ENCODE results near the gene RAB37. TPM values are rescaled to one million over a fixed set of nuclear protein-coding genes. Genes with fewer than 3 reads are reported as not detected.
A peak's percentile ranks its signal among the peaks of the same experiment; 100 is the strongest.

RAB37 gene
- total and polyA plus RNA-seq, 9 of the 15 experiments (the other 6 are each of a cell fraction or from before 2014, with no cell fraction given) = 0.03 to 0.27 (median 0.11) TPM; not detected in 4

GRCh38 chr17:74744714-74745547 lies 7.9 kb downstream of the RAB37 start:
- 42% methylated on average over 17 of the region's 24 CpGs for WGBS (ENCODE audit: insufficient coverage, low coverage, missing lambda C conversion rate)
- Histone ChIP-seq H3K9ac (ENCODE audit: insufficient read depth in 1 of 2, low read depth in 2 of 2, low read length in 2 of 2) (peak overlapping the region in 1 of 2 experiments; percentile 30; a peak in 1 of 4 replicates), H3K36me3 (ENCODE audit: control insufficient read depth, insufficient read depth, low read length) (no peaks in the 10 kb centered on the region), H4K20me1 (replicated peaks; ENCODE audit: control insufficient read depth, insufficient read depth, low read length) (peaks cover 8% of the 10 kb centered on the region; the same call in 1 of the 2 replicates), H3K9me1 (ENCODE audit: control insufficient read depth, insufficient read depth, low read length) (no peaks in the 10 kb centered on the region), H3K9me3 (replicated peaks; ENCODE audit: control insufficient read depth, insufficient read depth, low read depth, low read length) (no peaks in the 10 kb centered on the region), H3K79me2 (ENCODE audit: control insufficient read depth, insufficient read depth, low read length) (peaks cover 15% of the 10 kb centered on the region), H2AFZ (ENCODE audit: low read depth, low read length) (peak overlapping the region; percentile 35), H3K4me1 (replicated peaks in 1 of 2; ENCODE audit: control insufficient read depth in 2 of 2, insufficient read depth in 2 of 2, low read length in 2 of 2) (peaks cover 28 to 50% of the 10 kb centered on the region in 2 experiments), H3K4me2 (ENCODE audit: insufficient read depth, low read length) (no peak overlapping the region; the same call in 1 of the 2 replicates), H3K4me3 (no peak overlapping the region), H3K27me3 (ENCODE audit: control insufficient read depth in 2 of 2, insufficient read depth in 2 of 2, low read length in 2 of 2) (peaks cover 7 to 28% of the 10 kb centered on the region in 2 experiments; a peak in 3 of 5 replicates), H3K27ac (ENCODE audit: extremely low read depth, low read depth, low read length) (no peak overlapping the region)
- peak; percentile 24 for ATAC-seq
- intact Hi-C loops (cut with micrococcal nuclease) (loop anchor here (1.0 to 5.0 kb wide), 4 partner anchors 36 to 215 kb away; no protein-coding TSS in a partner anchor), in situ Hi-C loops (cut with MboI) (loop anchor here (5.0 kb wide), 1 partner anchor 212 kb away; no protein-coding TSS in a partner anchor)
- FAIRE-seq = peak; percentile 91
- DNase-seq (ENCODE audit: extremely low read depth in 1 of 4, low spot score in 3 of 4) = peak; percentile 79 to 88 (median 80)
- no TSS peak for BruUV-seq (replicated peaks)
- POLR2A ChIA-PET = interaction anchor here (0.5 to 2.4 kb wide), 13 partner anchors 9 to 1029 kb away, joined by 3 to 6 read pairs (median 4); partner anchors contain the start of gene FDXR
- CTCF ChIA-PET (ENCODE audit: low intra/inter-chr PET ratio) = interaction anchor here (0.5 to 3.9 kb wide), 15 partner anchors 8 to 376 kb away, joined by 3 to 41 read pairs (median 4); partner anchors contain the start of genes GRIN2C and NAT9
- TF ChIP-seq POU5F1 (IDR thresholded peaks at IDR 0.05; ENCODE audit: borderline replicate concordance, low read depth, low read length, partially characterized antibody) (no peak), ZNF696 (CRISPR knock-in tag; conservative IDR thresholded peaks at IDR 0.05) (no peak), CREB3 (tag; conservative IDR thresholded peaks at IDR 0.05; ENCODE audit: low read depth) (no peak), POLR2AphosphoS2 (IDR thresholded peaks at IDR 0.05; ENCODE audit: low read length) (no peak), HOMEZ (CRISPR knock-in tag; IDR thresholded peaks at IDR 0.05) (no peak), CGGBP1 (CRISPR knock-in tag; IDR thresholded peaks at IDR 0.05) (no peak), E2F5 (CRISPR knock-in tag; IDR thresholded peaks at IDR 0.05) (no peak), ZNF124 (CRISPR knock-in tag; IDR thresholded peaks at IDR 0.05) (no peak), SUPT5H (IDR thresholded peaks at IDR 0.05) (no peak), BRD4 (IDR thresholded peaks at IDR 0.05) (no peak), SP2 (IDR thresholded peaks at IDR 0.05; ENCODE audit: extremely low read depth, low read depth, low read length, poor library complexity, severe bottlenecking) (no peak), FOXO4 (CRISPR knock-in tag; IDR thresholded peaks at IDR 0.05) (no peak), ETS1 (conservative IDR thresholded peaks at IDR 0.05; ENCODE audit: control insufficient read depth, low read depth, low read length) (no peak)

Measured in K562 (cell line).